GM19455 (cell line): ENCODE results near the gene SHBG.
"Not testable (repeated sequence)": the region's sequence is repeated elsewhere in the genome, so short reads cannot be mapped to it uniquely, and the experiment has no call there.

Experiments used
- ATAC-seq: cut with Tn5 transposase; IDR thresholded peaks from one replicate; pipeline ENCODE4 v1.9.1; 2021; ENCODE audit not compliant: unreplicated experiment

SHBG gene

DNA sequence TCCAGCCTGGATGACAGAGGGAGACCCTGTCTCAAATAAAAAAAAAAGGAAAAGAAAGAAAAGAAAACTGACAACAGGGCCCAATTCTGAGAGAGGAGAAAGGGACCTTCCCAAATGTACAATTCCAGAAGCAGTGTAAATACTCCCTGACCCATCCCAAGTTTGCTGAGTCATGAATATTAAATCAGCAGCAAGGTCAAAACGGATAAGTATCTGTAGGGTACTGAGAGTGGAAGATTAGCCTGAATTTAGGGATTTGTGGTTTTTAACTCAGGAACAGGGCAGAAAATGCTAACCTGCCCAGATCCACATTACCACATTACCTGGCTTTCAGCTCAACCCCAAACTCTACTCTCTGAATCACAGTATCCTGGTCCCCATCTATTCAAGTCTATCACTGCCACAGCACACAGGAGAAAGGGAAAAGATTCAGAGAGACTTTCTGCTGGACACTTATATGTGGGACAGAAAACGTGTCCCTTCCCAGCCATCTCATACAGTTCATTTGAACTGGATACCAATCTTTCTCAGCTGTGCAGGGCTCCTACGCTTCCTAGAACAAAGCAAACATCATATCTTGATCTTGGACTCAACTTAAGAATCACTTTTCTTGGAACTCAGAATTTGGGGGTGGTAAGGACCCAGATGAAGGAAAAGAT is 18.2 kb upstream of the SHBG start:
- ATAC-seq, result no peak

DNA sequence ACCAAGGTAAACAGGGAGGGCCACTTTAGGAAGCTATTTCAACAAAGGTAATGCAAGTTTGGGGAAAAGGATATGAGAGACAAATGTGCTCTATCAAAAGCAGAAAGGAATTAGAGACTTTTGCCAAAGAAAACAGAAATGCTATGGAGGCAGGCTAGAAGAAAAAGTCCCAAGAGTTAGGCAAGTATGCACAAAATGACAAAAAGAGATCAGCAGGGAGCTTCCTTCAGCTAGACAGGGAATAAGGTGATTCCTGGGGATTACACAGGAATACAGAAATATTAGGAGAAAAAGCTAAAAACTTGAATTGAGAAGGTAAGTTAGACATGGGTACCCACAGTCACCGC is 17.7 kb upstream of the SHBG start:
- ATAC-seq, result no peak

DNA sequence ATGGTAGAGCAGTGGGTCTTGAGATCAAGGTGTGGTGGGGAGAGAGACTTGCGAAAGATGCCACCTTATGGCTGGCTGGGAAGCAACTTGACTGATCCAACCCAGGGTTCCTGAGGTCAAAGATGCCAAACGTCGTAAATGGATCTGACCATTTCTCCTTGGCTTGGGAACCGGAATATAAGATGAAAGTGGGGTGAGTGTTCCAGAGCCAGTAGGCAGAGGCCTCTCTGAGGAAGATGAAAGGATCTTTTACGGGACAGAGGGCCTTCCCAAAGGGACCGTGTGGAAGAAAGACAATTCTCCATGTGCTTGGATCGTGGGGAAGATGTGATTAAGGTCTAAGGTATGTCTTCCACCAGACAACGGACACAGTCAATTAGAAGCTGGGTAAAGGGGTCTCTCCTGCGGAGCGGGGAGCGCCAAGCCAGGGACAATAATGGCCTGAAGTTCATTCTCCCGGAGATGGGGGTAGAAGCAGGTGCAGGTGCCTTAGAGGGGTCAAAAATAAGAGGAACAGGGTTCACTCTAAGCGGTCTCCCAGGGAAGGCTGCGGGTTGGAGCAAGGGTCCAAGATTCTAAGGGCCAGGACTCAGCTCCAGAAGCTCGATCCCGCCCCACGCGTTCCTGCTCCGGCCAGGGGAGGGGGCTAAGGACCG is 16.0 kb upstream of the SHBG start:
- no peak for ATAC-seq

DNA sequence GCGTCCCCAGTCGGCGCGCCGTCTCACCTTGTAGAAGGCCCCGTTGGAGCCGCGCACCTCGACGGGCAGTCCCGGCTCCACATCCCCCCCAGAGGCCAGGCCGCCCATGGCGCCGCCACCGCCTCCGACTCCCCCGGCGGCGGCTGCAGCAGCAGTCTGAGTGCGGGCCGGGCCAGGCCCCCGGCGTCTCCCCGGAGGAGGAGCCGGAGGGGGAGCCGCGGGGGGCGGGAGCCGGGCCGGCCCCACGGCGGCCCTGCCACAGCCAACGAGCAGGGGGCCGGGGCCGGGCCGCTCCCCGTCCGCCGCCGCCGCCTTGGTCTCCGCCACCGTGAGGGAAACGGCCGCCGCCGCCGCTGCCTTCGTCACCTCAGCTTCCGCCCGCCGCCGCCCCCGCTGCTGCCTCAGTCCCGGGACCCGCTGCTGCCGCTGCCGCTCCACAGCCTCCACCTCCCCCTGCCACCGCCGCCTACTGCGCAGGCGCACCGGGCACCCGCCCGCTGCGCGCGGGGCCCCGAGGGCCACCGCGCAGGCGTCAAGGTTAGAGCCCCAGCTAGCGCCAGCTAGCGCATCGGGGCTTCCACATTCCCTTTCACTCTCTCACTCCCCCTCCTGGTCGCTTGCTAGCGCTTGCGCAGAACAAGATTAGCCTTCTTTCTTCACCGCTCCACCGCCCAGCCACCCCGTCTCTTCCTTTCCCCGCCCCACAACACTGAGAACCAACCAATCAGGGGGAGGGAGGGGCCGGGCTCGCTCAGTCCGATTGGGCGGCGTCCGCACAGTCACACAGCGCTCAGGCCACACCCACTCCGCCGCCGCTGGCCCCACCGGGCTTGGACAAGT is 15.3 kb upstream of the SHBG start, which contains the start of gene FXR2:
TSS of gene FXR2 (minus strand) at position 473 of the 840 bp plus-strand sequence. CDS start at position 108, 365 bp downstream.
- peak; percentile 86 for ATAC-seq

DNA sequence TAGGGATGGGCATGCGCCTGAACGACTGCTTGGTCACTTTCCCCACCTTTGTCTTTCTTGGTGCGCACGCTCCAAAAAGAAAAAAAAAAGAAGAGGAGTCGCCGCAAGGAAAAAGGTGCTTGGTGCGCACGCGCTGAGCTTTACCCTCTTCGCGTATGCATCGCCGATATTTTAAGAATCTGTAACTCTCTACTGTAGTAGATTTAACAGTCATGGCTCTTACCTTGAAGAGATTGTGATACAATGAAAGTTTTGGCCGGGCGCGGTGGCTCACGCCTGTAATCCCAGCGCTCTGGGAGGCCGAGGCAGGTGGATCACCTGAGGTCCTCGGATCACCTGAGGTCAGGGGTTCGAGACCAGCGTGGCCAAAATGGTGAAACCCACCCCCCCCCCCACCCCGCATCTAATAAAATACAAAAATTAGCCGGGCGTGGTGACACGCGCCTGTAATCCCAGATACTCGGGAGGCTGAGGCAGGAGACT is 14.6 kb upstream of the SHBG start:
- no peak for ATAC-seq

DNA sequence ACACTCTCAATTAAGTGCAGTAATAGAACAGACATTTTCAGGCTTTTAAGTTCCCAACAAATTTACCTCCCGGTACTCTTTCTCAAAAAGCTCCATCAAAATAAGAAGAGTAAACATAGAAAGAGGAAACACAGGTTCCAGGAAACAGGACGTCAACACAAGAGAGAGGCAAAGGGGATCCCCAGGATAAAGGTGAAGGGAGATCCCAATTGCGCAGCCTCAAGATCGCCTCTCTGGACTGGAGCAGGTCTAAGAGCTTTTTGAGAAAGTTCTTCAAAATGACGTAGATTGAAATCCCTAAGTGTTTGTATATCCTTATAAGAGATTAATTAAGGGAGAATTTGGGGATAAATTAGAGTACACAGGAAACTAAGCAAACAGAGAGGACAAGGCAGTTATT is 11.3 kb upstream of the SHBG start:
- ATAC-seq, result no peak

DNA sequence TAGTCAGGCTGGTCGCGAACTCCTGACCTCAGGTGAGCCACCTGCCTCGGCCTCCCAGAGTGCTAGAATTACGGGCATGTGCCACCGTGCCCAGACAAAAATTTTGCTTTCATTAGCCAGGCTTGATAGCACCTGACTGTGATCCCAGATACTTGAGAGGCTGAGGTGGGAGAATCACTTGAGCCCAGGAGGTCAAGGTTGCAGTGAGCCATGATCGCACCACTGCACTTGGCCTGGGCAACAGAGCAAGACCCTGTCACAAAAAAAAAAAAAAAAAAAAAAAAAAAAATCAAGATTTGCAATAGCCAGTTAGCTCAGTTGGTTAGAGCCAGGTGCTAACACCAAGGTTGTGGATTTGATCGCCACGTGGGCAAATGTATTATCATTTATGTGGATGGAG is 9.1 kb upstream of the SHBG start:
- ATAC-seq, result no peak

DNA sequence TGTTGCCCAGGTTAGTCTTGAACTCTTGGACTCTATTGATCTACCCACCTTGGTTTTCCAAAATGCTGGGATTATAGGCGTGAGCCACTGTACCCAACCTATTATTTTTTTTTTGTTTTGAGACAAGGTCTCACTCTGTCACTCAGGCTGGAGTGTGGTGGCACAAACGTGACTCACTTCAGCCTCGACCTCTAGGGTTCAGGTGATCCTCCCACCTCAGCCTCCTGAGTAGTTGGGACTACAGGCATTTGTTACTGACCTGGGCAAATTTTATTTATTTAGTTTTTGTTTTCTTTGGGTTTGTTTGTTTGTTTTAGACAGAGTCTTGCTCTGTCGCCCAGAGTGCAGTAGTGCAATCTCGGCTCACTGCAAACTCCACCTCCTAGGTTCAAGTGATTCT is 6.3 kb upstream of the SHBG start:
- no peak for ATAC-seq

DNA sequence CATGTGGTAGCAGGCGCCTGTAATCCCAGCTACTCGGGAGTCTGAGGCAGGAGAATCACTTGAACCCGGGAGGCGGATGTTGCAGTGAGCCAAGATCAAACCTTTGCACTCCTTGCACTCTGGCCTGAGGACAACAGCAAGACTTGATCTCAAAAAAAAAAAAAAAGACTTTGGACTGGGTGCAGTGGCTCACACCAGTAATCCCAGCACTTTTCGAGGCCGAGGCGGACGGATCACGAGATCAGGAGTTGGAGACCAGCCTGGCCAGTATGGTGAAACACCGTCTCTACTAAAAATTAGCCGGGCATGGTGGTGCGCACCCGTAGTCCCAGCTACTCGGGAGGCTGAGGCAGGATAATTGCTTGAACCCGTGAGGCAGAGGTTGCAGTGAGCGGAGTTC is 4.2 kb upstream of the SHBG start:
- ATAC-seq, result not testable (repeated sequence)

DNA sequence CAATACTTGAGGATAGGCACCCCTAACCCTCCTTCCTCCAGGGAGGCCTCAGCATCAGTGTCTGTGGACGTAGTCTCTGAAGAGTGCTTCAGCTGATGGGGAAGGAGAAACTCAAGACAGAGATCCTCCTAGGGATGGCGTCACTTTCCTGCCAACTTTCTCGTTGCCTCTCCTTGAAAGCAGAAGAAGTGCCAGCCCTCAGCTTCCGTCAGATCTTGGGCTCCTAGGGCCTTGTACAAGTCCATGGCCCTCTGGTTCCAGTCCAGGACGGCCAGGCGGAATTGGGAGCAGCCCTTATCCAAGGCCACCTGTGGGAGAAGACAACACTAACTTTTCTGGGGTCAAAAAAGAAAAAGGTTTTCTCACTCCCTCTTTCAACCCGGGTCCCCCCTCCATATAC is 3.6 kb upstream of the SHBG start:
- ATAC-seq, result no peak

DNA sequence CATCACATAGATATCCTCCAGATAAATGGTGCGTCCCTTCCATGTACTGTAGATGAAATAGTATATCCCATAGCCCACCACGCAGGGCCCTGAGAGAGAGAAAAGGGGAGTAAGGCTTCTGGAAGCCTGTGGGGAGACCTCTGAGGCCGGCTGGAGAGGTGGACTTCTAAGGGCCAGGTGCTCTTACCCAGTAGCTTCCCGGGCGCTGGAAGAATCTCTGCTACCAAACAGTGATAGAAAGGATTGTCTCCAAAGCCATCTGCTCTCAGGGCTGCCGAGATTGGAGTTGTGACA is 3.0 kb upstream of the SHBG start:
- no peak for ATAC-seq

DNA sequence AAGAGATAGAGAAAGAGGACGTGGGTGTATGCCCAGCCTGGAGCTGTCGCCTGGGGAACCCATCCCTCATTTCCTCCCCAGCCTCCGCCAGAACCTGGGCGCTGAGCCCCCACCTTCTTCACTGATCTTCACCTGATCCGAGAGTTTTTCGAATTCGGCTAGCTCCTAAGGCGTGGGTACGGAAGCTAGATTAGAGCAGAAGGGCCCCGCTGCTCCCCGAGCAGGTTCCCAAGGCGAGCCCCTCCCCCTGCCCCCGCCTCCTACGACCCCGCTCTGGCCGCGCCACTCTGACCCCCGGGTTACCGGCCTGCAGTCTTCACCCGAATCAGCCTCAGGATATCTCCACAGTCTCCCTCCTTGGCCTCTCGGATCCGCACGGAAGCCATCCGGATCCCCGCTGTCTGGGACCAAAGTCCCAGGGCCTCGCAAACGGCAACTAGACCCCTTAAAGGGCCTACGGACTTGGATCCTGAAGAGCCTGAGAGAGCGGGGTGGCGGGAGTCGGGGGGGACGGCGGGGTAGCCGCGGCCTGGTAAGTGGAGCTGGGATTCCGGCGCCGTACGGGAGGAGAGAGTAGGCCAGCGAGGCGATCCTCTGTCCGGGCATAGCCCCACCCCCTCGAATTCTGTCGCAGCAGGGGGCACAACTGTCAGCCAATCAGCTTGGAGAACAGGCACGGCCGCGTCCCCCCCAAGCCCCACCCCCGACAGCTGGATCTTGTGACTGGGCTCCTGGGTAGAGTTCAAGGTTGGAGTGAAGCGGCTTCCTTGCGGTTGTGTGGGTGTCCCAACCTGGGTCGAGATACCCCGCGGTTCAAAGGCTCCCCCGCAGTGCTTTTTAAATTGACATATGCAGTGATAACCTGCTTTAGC is 2.4 kb upstream of the SHBG start, which contains the start of gene SAT2:
TSS of gene SAT2 (minus strand) at position 572 of the 872 bp plus-strand sequence. CDS start at position 386, 186 bp downstream.
- ATAC-seq, result peak; percentile 82

DNA sequence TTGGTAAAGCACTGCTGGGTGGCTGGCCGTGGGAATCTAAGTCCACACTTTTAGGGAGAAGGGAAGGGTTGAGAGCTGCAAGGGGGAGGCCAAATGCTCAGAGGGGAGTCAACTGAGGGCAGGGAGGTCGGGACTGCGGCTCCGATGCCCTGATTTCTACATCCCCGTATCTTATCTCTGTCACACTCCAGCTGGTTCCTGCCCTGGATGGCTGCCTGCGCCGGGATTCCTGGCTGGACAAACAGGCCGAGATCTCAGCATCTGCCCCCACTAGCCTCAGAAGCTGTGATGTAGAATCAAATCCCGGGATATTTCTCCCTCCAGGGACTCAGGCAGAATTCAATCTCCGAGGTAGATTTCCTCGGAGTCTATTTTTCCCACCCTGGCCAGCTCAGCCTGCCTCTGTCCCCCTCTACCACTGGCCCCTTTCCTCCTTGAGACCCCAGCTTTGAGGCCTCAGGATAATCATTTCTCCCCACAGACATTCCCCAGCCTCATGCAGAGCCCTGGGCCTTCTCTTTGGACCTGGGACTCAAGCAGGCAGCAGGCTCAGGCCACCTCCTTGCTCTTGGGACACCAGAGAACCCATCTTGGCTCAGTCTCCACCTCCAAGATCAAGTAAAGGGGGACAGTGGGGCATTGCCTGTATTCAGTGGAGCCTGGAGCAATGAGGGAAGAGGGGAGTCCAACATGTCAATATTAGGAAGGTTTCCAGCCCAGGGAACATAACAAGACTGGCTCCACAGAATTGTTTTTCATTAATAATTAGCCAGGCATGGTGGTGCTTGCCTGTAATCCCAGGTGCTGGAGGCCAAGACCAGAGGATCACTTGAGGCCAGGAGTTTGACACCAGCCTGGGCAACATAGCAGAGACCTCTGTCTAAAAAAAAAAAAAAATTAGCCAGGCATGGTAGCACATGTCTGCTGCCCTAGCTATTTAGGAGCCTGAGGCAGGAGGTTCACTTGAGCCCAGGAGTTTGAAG is 1.8 kb downstream of the SHBG start:
- ATAC-seq, result no peak

DNA sequence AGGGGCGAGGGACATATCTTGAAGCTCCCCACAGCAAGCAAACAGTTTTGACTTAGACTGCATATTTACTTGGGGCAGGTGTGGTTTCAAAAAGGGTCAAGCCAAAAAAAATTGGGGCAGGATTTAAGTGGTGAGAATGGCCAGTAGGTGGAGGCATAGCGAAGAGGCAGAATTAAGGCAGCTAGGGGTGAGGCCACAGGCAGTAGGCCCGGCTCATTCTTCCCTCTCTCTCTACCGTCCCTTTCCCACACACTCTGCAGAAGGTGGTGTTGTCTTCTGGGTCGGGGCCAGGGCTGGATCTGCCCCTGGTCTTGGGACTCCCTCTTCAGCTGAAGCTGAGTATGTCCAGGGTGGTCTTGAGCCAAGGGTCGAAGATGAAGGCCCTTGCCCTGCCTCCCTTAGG is 2.6 kb downstream of the SHBG start:
- no peak for ATAC-seq

DNA sequence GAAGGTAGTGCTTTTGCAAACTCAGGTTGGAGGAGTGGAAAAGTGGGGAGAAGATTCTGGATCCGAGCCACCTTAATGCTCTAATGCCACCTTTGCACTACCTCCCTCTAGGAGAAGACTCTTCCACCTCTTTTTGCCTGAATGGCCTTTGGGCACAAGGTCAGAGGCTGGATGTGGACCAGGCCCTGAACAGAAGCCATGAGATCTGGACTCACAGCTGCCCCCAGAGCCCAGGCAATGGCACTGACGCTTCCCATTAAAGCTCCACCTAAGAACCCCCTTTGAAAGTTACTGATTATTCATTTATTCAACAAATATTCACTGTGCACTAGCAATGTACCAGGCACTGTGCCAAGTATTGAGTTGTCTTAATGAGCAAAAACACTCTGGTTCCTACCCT is 3.2 kb downstream of the SHBG start:
- no peak for ATAC-seq

DNA sequence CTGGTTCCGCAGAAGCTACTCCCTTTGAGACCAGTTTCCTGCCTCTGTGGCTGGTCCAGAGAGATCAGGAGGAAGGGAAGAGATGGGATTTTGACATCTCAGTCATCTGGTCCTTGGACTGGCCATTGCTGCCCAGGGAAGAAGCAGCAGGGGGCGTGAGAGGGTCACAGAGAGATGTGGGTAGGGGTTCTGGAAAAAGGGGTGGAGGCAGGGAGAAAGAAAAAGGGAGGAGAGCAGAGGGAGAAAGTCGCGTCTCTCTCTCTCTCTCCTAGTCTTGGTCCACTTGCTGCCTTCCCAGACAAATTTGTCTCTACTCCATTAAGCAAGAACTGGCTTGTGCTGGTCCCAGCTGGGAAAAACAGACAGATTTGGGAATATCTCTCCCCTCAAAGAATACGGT is 4.4 kb downstream of the SHBG start:
- ATAC-seq, result no peak

DNA sequence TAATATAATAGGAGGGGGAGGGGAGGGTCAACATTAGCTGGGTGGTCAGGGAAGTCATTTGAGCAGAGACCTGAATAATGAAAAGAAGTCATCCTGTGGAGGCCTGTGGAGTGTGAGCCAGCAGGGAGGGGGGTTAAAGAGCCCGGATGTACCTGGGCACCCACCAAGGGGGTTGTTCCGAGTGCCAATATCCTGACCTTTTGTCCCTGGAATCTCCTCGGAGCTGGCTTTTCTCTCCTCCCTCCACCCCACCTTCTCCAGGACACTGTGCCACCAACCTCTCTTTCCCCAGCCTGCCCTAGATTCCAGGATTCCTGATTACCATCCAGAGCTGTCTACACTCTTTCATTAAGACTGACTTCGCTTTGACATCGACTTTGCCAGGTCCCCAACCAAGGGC is 6.2 kb downstream of the SHBG start:
- no peak for ATAC-seq

DNA sequence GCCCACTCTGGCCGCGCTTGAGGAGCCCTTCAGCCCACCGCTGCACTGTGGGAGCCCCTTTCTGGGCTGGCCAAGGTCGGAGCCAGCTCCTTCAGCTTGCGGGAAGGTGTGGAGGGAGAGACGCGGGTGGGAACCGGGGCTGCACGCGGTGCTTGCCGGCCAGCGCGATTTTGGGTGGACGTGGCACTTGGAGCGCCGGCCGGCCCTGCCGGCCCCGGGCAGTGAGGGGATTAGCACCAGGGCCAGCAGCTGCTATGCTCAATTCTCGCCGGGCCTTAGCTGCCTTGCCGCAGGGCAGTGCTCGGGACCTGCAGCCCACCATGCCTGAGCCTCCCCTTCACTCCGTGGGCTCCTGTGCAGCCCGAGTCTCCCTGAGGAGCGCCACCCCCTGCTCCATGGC is 10.8 kb downstream of the SHBG start:
- no peak for ATAC-seq

DNA sequence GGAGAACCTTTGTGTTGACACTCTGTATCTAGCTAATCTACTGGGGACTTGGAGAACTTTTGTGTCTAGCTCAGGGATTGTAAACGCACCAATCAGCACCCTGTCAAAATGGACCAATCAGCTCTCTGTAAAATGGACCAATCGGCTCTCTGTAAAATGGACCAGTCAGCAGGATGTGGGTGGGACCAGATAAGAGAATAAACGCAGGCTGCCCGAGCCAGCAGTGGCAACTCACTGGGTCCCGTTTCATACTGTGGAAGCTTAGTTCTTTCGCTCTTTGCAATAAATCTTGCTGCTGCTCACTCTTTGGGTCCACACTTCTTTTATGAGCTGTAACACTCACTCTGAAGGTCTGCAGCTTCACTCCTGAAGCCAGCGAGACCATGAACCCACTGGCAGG is 11.7 kb downstream of the SHBG start:
- ATAC-seq, result not testable (repeated sequence)

DNA sequence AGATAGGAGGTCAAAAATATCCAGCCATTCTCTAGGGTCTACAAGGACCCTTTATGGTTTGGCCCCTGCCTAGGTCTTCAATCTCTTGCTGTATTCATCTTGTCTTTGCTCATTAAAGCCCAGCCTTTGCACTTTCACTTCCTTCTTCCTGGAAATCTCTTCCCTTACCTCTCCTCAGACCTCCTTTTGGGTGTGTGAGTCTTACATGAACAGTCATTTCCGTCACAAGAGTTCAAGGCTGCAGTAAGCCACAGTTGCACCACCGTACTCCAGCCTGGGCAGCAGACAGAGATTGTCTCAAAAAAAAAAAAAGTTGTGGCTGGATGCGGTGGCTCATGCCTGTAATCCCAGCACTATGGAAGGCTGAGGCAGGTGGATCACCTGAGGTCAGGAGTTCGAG is 14.8 kb downstream of the SHBG start:
- ATAC-seq, result no peak
